ENCODE data around the gene LSMEM2. TPM values are rescaled to one million over a fixed set of nuclear protein-coding genes. Genes with fewer than 3 reads are reported as not detected.

LSMEM2 gene
- total and polyA plus RNA-seq, 2 of the 8 experiments (the other 6 are each of a cell fraction or from before 2014, with no cell fraction given), result 0.58 to 0.68 TPM

DNA sequence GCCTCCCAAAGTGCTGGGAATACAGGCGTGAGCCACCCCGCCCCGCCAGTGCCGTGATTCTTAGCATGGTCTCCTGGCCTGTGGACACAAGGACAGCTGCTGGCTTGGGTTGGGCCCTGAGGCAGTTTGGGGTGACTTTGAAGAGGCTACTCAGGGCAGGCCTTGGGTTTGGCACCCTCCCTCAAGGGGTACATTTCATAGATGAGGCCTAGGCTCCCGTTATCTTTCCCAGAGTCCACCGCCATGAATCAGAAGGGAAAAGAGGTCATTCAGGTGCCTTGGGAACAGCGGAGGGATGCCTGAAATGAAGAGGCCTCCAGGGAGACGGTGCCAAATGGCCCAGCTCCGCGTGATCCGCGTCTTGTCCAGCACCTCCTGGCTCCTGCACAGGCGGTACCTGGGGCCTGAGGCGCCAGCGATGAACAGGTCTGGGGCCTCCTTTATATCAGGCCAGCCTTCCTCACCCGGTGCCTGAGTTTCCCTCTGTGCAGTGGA is 33.6 kb upstream of the LSMEM2 start:
- H3K18ac ChIP-seq (ENCODE audit: extremely low read depth, low read length), result peak overlapping the region; percentile 92
- H3K4me3 ChIP-seq (ENCODE audit: extremely low read depth in 1 of 4, insufficient read depth in 2 of 4, low read depth in 3 of 4, low read length in 4 of 4), result peak overlapping the region in 1 of 4 experiments; percentile 27; a peak in 2 of 8 replicates
- H3K27me3 ChIP-seq (replicated peaks in 1 of 4; ENCODE audit: control insufficient read depth in 3 of 4, extremely low read depth in 1 of 4, insufficient read depth in 3 of 4, low read length in 3 of 4), result no peaks in the 10 kb centered on the region
- H3K9ac ChIP-seq (replicated peaks in 1 of 4; ENCODE audit: extremely low read depth in 1 of 4, low read depth in 3 of 4, low read length in 3 of 4), result peak overlapping the region in 2 of 4 experiments; percentile 8 to 13; a peak in 2 of 7 replicates
- no peak overlapping the region for H3K14ac ChIP-seq (ENCODE audit: insufficient read length)
- TF ChIP-seq SUZ12 (IDR thresholded peaks at IDR 0.05; ENCODE audit: low read length) (no peak), KDM4A (IDR thresholded peaks at IDR 0.05; ENCODE audit: low read depth, low read length, severe bottlenecking) (no peak), HDAC2 (IDR thresholded peaks at IDR 0.05; ENCODE audit: borderline replicate concordance in 1 of 2, low read depth in 2 of 2, low read length in 2 of 2) (no peak), TCF12 (IDR thresholded peaks at IDR 0.05; ENCODE audit: low read depth, low read length) (no peak), PHF8 (conservative IDR thresholded peaks at IDR 0.05; ENCODE audit: low read depth, low read length) (no peak), POU5F1 (IDR thresholded peaks at IDR 0.05; ENCODE audit: low read depth, low read length) (no peak), CREB1 (IDR thresholded peaks at IDR 0.05) (no peak), CHD1 (IDR thresholded peaks at IDR 0.05; ENCODE audit: low read depth, low read length) (no peak)
- no peak overlapping the region for H3K23ac ChIP-seq (ENCODE audit: insufficient read length)
- H2BK12ac ChIP-seq (ENCODE audit: low read depth, low read length), result peak overlapping the region; percentile 53
- DNase-seq (ENCODE audit: low read depth in 1 of 2, low spot score in 2 of 2) (peak in 1 of 2 experiments; percentile 48), FAIRE-seq (no peak)
- CTCF ChIA-PET (ENCODE audit: partially characterized antibody), result interaction anchor here (0.9 to 53.5 kb wide), 5 partner anchors 14 to 124 kb away, joined by 3 to 2149 read pairs (median 121); partner anchors contain the start of genes GNAI2, GNAT1, LSMEM2 and SEMA3B
- H4K20me1 ChIP-seq (replicated peaks in 1 of 2; ENCODE audit: control insufficient read depth in 1 of 2, insufficient read depth in 2 of 2, low read length in 2 of 2), result peaks cover 18 to 36% of the 10 kb centered on the region in 2 experiments
- H2BK20ac ChIP-seq (ENCODE audit: low read length), result peak overlapping the region; percentile 11; the same call in 1 of the 2 replicates
- WGBS, 2 experiments (ENCODE audit: extremely low coverage in 1 of 2, insufficient coverage in 1 of 2, insufficient read length in 1 of 2, insufficient replicate concordance in 2 of 2, low coverage in 1 of 2, low lambda C conversion rate in 2 of 2, missing lambda C conversion rate in 1 of 2), result 83% methylated on average over 16 of the region's 16 CpGs; no CpG with 5 or more reads in 1 of the 2 experiments
- H3K56ac ChIP-seq (replicated peaks; ENCODE audit: insufficient read length, low read depth, low read length), result no peak overlapping the region
- H2BK15ac ChIP-seq (ENCODE audit: low read length), result peak overlapping the region; percentile 34; the same call in 1 of the 2 replicates
- H2BK5ac ChIP-seq (ENCODE audit: low read depth, low read length), result peak overlapping the region; percentile 74
- peaks cover 5% of the 10 kb centered on the region; the same call in 1 of the 2 replicates for H3K23me2 ChIP-seq (ENCODE audit: low read depth, low read length)
- peak overlapping the region; percentile 73 for H4K5ac ChIP-seq (ENCODE audit: insufficient read length, low read depth, low read length)
- H3K4me2 ChIP-seq (ENCODE audit: insufficient read depth in 1 of 2, low read depth in 2 of 2, low read length in 2 of 2), result peak overlapping the region; percentile 56 to 60; a peak in 3 of 4 replicates
- H3K36me3 ChIP-seq (ENCODE audit: control insufficient read depth in 2 of 4, insufficient read depth in 4 of 4, low read length in 3 of 4), result peaks cover 0 to 3% (median 2%) of the 10 kb centered on the region in 4 experiments; a peak in 2 of 8 replicates
- peak overlapping the region; percentile 29 for H4K91ac ChIP-seq (replicated peaks; ENCODE audit: insufficient read length, low read length)
- H3K79me2 ChIP-seq (ENCODE audit: control insufficient read depth in 1 of 2, insufficient read depth in 2 of 2, low read length in 2 of 2), result peaks cover 22 to 91% of the 10 kb centered on the region in 2 experiments
- POLR2A ChIA-PET (ENCODE audit: partially characterized antibody), result interaction anchor here (0.7 to 3.4 kb wide), 3 partner anchors 14 to 52 kb away, joined by 3 to 14 read pairs (median 4); no protein-coding TSS in a partner anchor
- H3K4me1 ChIP-seq (replicated peaks in 1 of 4; ENCODE audit: control insufficient read depth in 3 of 4, insufficient read depth in 4 of 4, low read length in 3 of 4), result peaks cover 5 to 52% (median 45%) of the 10 kb centered on the region in 4 experiments
- no peak overlapping the region for H2AFZ ChIP-seq (ENCODE audit: low read length)
- H3K4ac ChIP-seq (replicated peaks; ENCODE audit: insufficient read length, low read depth, low read length), result peak overlapping the region; percentile 6
- peak overlapping the region; percentile 89 for H4K8ac ChIP-seq (ENCODE audit: extremely low read depth, insufficient read depth, low read length)
- H2BK120ac ChIP-seq (replicated peaks; ENCODE audit: low read depth, low read length), result peak overlapping the region; percentile 45
- H3K9me3 ChIP-seq (ENCODE audit: insufficient read depth in 2 of 2, low read depth in 1 of 2, low read length in 1 of 2), result no peaks in the 10 kb centered on the region
- peak overlapping the region; percentile 53 for H3K27ac ChIP-seq (ENCODE audit: low read depth, low read length)
- H3K79me1 ChIP-seq (ENCODE audit: low read depth, low read length), result peaks cover 33% of the 10 kb centered on the region
- peak overlapping the region; percentile 54; the same call in 1 of the 2 replicates for H2AK5ac ChIP-seq (ENCODE audit: low read depth, low read length)
